GM12874 (cell line): ENCODE measurements around the gene ZNF544.
A peak's percentile ranks its signal among the peaks of the same experiment; 100 is the strongest.

Experiments
- TF ChIP-seq, protein P1 (sequence below): IDR thresholded peaks from 2 replicates; pipeline ENCODE4 v1.5.1; 2011; ENCODE audit warnings: low read depth, mild to moderate bottlenecking, control low read depth, low read length, moderate library complexity; ENCODE audit not compliant: insufficient read depth

Gene ZNF544

DNA sequence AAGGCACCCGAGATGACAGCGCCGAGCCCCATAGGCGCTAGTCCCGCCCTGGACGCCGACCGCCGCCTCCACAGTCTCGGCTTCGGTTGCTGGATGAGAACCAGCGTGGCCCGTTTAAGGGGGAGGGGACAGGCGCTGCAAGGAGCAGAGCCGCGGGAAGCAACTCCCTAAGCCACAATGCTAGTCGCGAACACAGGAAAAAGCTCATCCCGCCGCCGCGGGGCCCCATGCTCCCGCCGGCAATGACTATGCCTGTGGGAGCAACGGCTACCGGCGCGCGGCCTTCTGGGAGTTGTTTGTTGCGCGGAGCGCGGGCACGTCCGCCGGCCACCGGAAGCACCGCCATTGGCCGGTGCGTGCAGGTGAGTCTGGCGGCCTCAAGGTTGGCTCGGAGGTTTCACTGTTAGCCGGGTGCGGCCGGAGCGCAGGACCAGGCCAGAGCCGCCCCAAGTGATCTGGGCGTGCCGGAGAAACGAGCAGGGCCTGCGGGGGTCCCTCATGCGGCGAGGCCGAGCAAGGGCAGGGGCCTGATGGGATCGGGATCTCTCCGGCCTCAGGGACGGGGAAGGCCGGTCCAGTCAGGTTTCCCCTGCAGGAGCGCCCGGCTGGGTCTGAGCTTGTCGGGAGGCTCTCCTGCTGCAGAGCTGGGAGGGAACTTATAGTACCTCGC is at the start of gene ZNF544:
ZNF544 (plus strand) TSS at position 330 of the 670 bp plus-strand sequence. CDS start 15,110 bp downstream, outside the sequence.
- TF ChIP-seq, protein P1, sequence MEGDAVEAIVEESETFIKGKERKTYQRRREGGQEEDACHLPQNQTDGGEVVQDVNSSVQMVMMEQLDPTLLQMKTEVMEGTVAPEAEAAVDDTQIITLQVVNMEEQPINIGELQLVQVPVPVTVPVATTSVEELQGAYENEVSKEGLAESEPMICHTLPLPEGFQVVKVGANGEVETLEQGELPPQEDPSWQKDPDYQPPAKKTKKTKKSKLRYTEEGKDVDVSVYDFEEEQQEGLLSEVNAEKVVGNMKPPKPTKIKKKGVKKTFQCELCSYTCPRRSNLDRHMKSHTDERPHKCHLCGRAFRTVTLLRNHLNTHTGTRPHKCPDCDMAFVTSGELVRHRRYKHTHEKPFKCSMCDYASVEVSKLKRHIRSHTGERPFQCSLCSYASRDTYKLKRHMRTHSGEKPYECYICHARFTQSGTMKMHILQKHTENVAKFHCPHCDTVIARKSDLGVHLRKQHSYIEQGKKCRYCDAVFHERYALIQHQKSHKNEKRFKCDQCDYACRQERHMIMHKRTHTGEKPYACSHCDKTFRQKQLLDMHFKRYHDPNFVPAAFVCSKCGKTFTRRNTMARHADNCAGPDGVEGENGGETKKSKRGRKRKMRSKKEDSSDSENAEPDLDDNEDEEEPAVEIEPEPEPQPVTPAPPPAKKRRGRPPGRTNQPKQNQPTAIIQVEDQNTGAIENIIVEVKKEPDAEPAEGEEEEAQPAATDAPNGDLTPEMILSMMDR, result peak; percentile 34

- TF ChIP-seq, protein P1, result peak; percentile 56
Observed at GRCh38 chr19:58181902-58182576, 46.7 kb upstream of the ZNF544 start.

GRCh38 chr19:58182577-58182988 is 46.1 kb upstream of the ZNF544 start:
- TF ChIP-seq, protein P1, result no peak

DNA sequence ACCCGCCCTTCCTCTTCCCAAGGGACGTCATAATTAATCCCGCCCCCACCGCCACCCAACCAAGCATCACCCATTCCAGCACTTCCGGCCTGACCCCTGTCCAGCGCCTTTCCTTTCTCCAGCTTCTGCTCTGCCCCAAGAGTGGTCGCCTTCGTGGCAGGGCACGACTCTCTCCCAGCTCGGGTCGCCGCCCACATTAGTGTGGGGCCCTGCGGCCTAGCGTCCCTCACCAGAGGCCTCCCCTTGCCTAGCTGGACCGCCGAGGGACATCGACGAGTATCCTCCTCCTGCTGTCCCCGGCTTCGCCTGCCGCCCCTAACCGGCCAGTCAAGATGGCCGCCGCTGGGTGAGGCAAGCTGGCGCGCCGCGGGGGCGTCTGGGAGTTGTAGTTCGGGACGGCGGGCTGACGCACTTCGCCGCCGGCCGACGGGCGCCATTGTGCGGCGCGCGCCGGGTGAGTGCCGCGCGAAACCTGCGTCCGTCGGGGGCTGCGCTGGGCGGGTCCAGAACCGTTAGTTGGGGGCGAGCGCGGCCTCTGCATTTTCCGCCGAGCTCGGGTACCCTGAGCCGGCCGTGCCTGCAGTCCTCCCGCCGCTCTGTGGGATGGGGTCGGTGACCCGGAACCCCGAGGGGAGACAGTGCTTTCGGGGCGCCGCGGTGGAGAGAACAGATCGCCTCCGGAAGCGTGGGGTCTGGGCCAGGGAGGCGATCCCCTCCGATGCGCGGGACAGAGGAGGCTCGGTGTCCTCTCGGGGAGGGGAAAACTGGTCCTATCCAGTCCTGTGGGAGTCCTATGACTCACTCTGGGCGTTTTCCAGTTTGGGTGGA is 45.5 kb upstream of the ZNF544 start, which contains the start of gene ZNF274:
ZNF274 (plus strand) TSS at position 73 of the 828 bp plus-strand sequence. CDS start 905 bp downstream, outside the sequence.
- TF ChIP-seq, protein P1, result no peak

DNA sequence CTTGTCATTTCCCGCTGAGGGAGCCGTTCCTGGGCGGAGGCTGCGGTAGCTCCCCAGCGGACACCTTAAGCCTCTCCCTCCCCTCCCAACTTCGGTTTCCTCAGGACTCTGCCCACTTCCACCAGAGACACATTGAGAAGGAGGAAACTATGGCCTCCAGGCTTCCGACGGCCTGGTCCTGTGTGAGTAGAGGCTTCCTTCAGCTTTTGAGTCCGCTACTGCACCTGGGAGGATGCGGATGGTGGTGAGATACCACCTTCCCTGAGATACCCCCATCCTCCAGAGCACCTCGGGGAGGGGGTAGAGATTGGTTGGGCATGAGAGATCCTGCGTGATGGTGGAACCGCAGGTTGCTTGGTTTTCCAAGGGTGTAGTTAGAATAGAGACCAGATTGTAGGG is 44.9 kb upstream of the ZNF544 start:
- TF ChIP-seq, protein P1, result no peak

- TF ChIP-seq, protein P1, result no peak
Observed at GRCh38 chr19:58196901-58197616, 31.7 kb upstream of the ZNF544 start.
